ENCODE data around the gene KAT6B.

KAT6B gene

DNA sequence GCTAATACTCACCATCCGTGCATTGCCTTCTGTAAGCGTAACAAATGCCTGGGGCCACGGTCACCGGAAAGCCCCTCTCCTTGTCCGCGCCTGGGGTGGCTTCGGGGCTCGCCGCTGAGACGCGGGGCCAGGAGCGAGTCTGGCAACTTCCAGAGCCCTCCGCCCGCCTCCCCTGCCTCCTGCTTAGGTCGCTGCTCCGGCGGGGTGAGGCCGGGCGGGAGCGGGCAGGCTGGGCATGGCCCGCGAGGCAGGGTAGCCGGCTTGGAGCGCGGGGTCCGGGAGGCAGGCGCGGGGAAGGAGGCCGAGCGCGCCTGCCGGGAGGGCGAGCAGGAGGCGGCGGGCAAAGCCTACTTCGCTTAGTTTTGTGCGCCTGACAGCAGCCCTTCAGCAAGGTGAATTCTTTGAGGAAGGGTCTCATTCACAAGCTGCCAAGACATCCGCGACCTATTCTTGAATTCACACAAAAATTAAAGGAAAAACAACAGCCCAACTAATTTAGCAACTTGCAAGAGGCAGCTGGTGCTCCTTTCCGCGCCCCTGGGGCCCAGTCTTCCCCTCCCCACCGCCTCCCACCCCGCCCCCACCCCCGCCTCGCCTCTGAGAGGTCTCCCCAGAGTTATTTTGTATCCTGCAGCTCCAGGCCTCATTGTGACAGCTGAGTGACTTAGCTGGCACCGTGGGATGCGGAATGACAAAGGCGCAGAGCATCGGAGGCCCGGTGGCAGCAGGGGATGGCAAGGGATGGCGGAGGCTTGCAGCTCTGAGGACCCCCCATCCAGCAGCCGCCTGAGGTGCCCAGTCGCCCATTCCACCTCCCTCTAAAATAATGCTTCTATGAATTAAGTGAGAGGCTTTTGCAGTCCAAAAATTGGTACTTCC is 12.8 kb upstream of the KAT6B start:
- Mint-ChIP-seq H3K9me3 (peaks cover 10 to 11% of the 10 kb centered on the region in 2 donors), H3K4me3 (no peak overlapping the region)

DNA sequence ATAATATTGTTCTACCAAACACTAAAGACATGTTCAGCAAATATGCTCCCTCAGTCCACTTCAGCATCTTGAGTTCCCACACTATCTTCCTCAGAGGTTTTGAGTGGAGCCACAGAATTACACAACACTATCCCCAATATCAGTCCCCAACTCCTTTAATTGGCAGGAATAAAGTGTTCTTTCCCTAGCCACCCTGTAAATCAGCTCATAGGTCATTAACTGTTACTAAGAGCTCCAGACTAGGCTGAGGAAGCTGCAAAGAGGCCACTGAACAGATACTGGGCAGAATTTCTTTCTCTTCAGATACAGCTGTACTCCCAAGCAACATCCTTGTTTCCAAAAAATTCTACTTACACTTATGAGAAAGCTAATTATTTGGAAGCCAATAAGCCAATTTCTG is 11.6 kb upstream of the KAT6B start:
- Mint-ChIP-seq H3K9me3 (peaks cover 10 to 11% of the 10 kb centered on the region in 2 donors), H3K4me1 (peaks cover 5% of the 10 kb centered on the region), H3K27me3 (no peaks in the 10 kb centered on the region), H3K27ac (no peak overlapping the region), H3K4me3 (no peak overlapping the region)
- DNase-seq: no peak
- ATAC-seq: no peak

More for the DNA sequence above, 12.8 kb upstream of the KAT6B start:
- H3K27me3 Mint-ChIP-seq: no peaks in the 10 kb centered on the region
- no peak overlapping the region for H3K27ac Mint-ChIP-seq
- H3K4me1 Mint-ChIP-seq: peaks cover 5% of the 10 kb centered on the region
- no peak for DNase-seq
- no peak for ATAC-seq

DNA sequence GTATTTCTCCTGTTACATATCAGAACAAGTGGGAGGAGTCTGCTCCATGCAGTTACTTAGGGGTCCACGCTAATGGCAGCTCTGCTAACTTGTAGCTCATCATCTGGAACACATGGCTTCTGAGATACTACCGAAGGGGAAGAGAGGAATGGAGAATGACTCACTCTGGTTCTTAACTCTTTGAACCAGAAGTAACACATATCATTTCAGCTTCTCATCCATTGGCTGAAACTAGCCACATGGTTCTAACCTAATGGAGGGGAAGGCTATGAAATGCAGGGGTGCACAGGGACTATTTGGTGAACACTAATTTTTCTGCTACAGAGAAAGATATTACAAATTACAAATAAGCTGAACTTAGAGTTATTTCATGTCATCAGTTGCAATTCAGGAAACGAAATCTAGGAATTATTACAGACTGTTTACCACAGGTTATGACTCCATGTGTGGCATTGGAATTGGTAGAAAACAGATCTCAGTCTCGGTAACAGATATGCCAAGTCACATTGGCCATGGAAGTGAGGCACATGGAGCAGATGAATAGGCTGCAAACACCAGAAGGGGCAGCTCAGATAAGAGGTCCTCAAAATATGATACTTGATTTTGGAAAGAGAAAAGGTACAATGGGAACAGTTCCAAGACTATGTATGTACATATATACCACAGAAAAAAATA is 9.4 kb upstream of the KAT6B start:
- no peak for ATAC-seq
- Mint-ChIP-seq H3K27me3 (no peaks in the 10 kb centered on the region), H3K4me3 (no peak overlapping the region), H3K4me1 (peaks cover 5% of the 10 kb centered on the region), H3K27ac (no peak overlapping the region), H3K9me3 (peaks cover 10 to 11% of the 10 kb centered on the region in 2 donors)
- DNase-seq: no peak

DNA sequence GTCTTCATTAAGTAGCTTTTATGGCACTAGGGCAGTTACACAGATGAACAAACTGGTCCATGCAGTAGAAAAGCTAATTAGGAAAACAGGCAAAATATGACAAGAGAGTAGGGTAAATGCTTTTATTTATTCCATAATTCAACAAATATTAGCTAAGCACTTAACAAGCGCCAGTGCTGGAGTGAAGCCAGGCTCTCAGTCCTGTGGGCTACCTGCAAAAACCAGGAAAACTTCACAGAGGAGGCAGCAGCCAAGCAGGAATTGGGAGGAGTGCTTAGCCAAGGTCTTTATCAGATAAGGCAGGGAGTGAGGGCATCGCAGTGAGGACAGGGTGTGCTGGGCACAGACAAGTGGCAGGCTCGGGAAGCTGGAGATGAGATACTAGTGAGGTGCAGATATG is 4.9 kb upstream of the KAT6B start:
- Mint-ChIP-seq H3K27ac (peak overlapping the region in 1 of 2 donors; percentile 49), H3K4me3 (no peak overlapping the region), H3K27me3 (no peaks in the 10 kb centered on the region), H3K9me3 (peaks cover 10 to 11% of the 10 kb centered on the region in 2 donors), H3K4me1 (peaks cover 20% of the 10 kb centered on the region)
- DNase-seq: no peak
- no peak for ATAC-seq

DNA sequence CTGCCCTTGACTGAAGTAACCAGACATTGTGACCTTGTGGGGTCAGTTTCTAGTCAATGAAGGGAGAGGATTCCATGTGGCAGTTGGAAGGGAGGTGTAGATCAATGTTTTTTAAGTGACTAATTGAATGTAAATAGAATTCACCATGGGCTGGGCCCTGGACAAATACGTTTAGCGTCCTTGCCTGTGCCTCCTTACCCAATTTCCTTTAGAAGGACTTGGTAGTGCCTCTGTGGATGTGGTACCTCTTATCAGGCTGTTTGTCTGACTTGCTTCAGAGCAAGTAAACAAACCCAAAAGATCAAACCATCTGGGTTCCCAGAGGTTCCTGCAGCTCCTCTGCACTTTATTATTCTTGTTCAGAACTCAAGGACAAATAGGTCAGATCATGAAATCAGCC is 4.3 kb upstream of the KAT6B start:
- H3K4me3 Mint-ChIP-seq: no peak overlapping the region
- DNase-seq: no peak

DNA sequence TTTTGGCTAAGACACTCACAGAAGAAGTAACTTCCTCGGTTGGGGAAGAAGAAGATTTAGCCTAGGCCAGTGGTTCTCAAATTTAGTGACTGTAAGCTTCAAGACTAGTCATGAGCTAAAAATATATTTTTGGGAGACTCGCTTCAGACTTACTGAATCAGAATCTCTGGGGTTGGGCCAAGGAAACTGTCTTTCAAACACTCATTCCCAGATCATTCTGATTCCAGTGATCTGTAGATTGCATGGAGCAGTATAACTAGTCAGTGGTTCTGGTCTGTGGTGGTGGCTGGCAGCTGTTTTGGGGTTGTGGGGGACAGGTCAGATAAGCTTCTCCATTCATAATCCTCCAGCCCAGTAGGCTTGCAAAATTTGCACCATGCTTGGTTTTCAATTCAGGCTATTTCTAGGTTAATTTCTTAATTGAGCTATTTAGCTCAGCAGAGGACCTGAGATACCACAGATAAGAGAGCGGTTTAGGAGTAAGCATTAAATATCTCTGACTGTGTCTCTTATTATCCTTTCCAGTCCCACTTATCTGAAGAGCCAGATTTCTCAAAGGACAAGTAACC is 3.8 kb upstream of the KAT6B start:
- Mint-ChIP-seq H3K4me1 (peaks cover 21% of the 10 kb centered on the region), H3K27me3 (no peaks in the 10 kb centered on the region), H3K4me3 (no peak overlapping the region), H3K9me3 (no peaks in the 10 kb centered on the region), H3K27ac (no peak overlapping the region)
- ATAC-seq (no peak), DNase-seq (no peak)

More for the DNA sequence above, 4.3 kb upstream of the KAT6B start:
- Mint-ChIP-seq H3K27ac (no peak overlapping the region), H3K27me3 (no peaks in the 10 kb centered on the region), H3K4me1 (peaks cover 19% of the 10 kb centered on the region), H3K9me3 (peaks cover 4 to 5% of the 10 kb centered on the region in 2 donors)
- ATAC-seq: no peak

- Mint-ChIP-seq H3K27ac (peak overlapping the region in 1 of 2 donors; percentile 3), H3K4me1 (peaks cover 32% of the 10 kb centered on the region), H3K27me3 (no peaks in the 10 kb centered on the region), H3K9me3 (no peaks in the 10 kb centered on the region), H3K4me3 (peak overlapping the region; percentile 83 to 97)
- DNase-seq (no peak), ATAC-seq (no peak)
These were observed 2.6 kb upstream of the KAT6B start for GRCh38 chr10:74823791-74824183.

GRCh38 chr10:74824184-74824899 is 2.1 kb upstream of the KAT6B start:
- peak; percentile 17 to 40 for DNase-seq
- H3K4me1 Mint-ChIP-seq: peaks cover 38% of the 10 kb centered on the region
- no peaks in the 10 kb centered on the region for H3K9me3 Mint-ChIP-seq
- H3K27me3 Mint-ChIP-seq: no peaks in the 10 kb centered on the region
- no peak for ATAC-seq
- H3K4me3 Mint-ChIP-seq: peak overlapping the region; percentile 83 to 97
- H3K27ac Mint-ChIP-seq: peak overlapping the region; percentile 96 to 97

GRCh38 chr10:74824900-74825370 is 1.5 kb upstream of the KAT6B start:
- H3K27me3 Mint-ChIP-seq: no peaks in the 10 kb centered on the region
- ATAC-seq (no peak), DNase-seq (peak; percentile 54 to 69)
- peak overlapping the region; percentile 83 to 97 for H3K4me3 Mint-ChIP-seq
- no peaks in the 10 kb centered on the region for H3K9me3 Mint-ChIP-seq
- peak overlapping the region; percentile 96 to 97 for H3K27ac Mint-ChIP-seq
- peaks cover 38% of the 10 kb centered on the region for H3K4me1 Mint-ChIP-seq

- DNase-seq (peak in 1 of 2 donors; percentile 75), ATAC-seq (no peak)
- Mint-ChIP-seq H3K27me3 (no peaks in the 10 kb centered on the region), H3K4me1 (peaks cover 38% of the 10 kb centered on the region), H3K4me3 (peak overlapping the region; percentile 83 to 97), H3K9me3 (no peaks in the 10 kb centered on the region), H3K27ac (peak overlapping the region; percentile 42 to 84)
These were observed 844 bp upstream of the KAT6B start for GRCh38 chr10:74825371-74826141.

DNA sequence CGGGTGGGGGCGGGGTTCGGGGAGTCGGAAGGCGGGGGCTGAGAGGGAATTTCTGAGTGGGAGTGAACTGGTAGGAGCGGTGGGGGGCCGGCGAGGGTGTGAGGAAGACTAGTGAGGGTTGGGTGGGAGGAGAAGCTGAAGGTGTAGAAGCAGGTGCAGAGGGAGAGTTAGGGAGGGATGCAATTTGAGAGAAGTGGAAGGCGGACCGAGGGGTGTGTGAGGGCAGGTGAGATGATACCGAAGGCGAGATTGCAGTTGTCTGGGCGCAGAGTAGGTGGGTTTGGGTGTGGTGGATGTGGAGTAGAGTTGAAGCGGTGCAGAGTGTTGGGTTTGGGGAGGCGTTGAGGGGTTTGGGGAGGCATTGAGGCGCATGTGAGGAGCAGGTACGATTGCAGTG is 643 bp downstream of the KAT6B start:
- Mint-ChIP-seq H3K4me3 (peak overlapping the region; percentile 83 to 97), H3K9me3 (no peaks in the 10 kb centered on the region), H3K27ac (peak overlapping the region; percentile 94 to 98), H3K27me3 (no peaks in the 10 kb centered on the region), H3K4me1 (peaks cover 52% of the 10 kb centered on the region)
- ATAC-seq (no peak), DNase-seq (no peak)

DNA sequence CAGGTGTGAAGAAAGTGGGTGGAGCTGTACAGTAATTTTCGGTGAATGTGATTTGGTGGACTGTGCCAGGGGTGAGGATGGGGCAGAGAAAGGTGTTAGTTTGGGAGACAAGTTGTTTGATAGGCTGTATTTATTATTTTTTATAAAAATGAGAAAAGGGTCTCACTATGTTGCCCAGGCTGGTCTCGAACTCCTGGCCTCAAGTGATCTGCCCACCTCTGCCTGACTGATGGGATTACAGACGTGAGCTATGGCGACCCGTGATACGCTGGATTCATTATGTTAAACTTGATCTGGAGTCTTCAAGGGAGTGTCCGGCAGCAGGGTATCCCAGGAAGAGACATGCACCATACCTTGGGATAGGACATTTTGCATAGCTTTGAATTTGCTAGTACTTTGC is 1.3 kb downstream of the KAT6B start:
- ATAC-seq: no peak
- Mint-ChIP-seq H3K9me3 (no peaks in the 10 kb centered on the region), H3K27ac (peak overlapping the region in 1 of 2 donors; percentile 94), H3K4me1 (peaks cover 52% of the 10 kb centered on the region), H3K4me3 (peak overlapping the region; percentile 83 to 97), H3K27me3 (no peaks in the 10 kb centered on the region)
- no peak for DNase-seq

DNA sequence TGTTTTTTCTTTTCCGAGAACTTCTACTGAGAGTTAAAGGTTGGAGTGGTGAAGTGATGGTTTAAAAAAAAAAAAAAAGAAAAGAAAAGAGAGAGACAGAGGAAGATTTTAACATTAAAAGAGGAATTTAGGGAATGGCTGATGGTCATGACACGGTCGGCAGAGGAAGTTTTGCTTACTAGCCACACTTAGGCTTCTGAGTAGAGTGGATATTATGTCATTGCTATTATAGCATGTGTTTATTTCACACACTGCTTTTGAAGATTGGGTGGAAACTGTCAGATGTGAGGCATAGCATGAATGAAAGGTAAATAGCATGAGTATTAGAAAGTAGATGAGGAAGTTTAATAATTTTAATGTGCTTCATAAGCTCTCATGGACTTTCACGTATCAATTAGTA is 2.5 kb downstream of the KAT6B start:
- Mint-ChIP-seq H3K27ac (peak overlapping the region in 1 of 2 donors; percentile 81), H3K4me1 (peaks cover 52% of the 10 kb centered on the region), H3K9me3 (no peaks in the 10 kb centered on the region), H3K4me3 (peak overlapping the region; percentile 32 to 53), H3K27me3 (no peaks in the 10 kb centered on the region)
- ATAC-seq (no peak), DNase-seq (no peak)

DNA sequence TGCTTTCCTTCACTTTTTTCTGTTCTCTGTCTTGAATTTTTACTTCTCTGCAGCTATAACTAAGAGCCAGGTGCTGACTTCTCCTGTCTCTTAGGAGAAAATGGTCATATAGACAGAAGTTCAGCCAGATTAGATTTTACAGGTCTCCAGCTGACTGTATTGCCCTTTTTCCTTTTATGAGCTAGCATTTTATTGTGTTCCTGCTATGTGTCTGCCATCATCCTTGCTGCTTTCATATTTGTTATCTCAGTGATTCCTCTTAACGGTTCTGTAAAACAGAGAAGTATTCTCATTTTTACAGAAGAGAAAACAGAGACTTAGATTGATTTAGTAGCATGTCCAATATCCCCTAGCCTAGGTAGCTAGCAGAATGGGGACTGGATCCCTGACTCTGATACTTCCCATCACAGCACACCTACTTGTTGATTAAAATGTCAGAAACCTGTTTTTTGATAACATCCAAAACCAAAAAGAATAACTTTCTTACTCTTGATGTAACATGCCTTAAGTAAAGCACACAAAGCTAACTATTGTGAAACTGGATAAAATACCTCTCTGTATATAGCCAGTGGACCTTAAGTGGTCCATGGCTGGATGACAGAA is 5.2 kb downstream of the KAT6B start:
- no peaks in the 10 kb centered on the region for H3K27me3 Mint-ChIP-seq
- no peak overlapping the region for H3K27ac Mint-ChIP-seq
- DNase-seq (no peak), ATAC-seq (no peak)
- no peak overlapping the region for H3K4me3 Mint-ChIP-seq
- peaks cover 61% of the 10 kb centered on the region for H3K4me1 Mint-ChIP-seq
- no peaks in the 10 kb centered on the region for H3K9me3 Mint-ChIP-seq

Data from stimulated activated naive CD8-positive, alpha-beta T cell treated with anti-CD3 and anti-CD28 coated beads, Interleukin-15, amount 100 ng/mL, for 72 hours (primary cell).